ENCODE data around the gene G3BP1.
A peak's percentile ranks its signal among the peaks of the same experiment; 100 is the strongest.
"Not testable (repeated sequence)": the region's sequence is repeated elsewhere in the genome, so short reads cannot be mapped to it uniquely, and the experiment has no call there.

Gene G3BP1

DNA sequence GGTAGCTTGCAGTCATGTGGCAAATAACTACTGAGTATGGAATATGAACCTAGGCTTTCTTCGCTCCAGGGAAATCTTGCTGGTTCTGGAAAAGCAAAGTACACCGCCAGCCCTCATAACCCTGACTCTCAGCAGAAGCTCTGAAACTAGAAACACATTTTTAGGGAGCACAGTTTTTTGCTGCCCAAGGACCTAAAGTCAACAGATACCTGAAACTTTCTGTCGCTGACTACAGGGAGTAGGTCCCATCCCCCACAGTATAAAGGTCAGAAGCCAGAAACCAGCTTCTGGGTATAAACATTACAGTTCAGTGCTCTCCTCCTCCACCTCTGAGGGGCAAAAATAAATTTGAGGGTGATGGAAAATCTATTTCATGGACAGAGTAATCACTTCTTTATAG is 16.4 kb upstream of the G3BP1 start:
- no peak for DNase-seq (ENCODE audit: low read depth)

DNA sequence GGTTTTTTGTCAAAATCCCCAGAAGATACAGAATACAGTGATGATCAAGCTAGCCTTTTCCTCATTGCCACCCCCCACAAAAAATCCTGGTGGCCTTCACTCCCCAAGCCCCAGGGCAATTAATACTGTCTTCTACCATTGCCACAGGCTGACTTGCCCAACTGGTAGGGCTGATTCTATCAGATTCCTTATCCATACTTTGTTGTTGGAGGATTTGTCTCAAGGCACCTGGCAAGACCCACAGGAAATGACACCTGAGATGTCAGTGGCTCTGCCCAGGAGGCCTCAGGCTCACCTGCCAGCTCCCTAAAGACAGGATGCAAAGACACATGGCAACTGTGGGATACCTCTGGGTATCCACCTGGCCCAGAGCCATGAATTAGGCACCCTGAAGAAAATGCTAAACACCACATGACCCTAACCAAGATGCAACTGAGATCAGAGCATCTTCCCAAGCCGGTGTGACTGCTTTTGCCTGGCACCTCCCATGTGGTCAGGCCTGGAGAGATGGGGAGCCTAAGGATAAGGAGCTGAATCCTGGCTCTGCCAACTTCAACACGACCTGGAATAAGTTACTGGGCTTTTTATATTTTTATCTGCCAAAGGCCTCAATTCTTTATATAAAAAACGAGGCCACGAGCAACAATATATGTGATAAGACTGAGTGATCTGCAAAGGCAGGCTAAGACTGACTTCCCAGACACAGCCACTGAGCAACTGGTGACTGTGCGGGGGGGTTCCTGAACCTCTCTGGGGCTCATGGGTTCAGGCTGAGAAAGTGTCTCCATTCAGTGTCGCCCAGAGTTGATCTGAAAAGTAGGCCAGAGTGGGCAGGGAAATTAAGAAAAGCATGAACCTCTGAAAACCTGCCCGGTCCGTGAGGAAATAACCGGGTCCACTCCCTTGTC is 14.3 kb upstream of the G3BP1 start:
- no peak for DNase-seq (ENCODE audit: low read depth)

DNA sequence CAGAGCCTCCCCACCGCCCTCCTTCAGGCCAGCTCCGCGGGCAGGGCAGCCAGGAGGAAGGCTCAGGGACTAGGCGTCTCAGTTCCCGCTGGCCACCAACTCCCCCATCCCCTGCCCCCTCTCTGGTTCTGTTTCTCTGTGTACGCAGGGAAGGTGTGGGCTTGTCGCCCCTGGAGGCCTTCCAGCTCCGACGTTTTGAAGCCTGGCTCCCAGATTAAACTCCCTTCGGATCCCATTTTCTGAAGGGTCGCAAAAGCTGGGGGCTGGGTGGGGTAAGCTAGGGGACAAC is 13.7 kb upstream of the G3BP1 start:
- DNase-seq (ENCODE audit: low read depth): no peak

DNA sequence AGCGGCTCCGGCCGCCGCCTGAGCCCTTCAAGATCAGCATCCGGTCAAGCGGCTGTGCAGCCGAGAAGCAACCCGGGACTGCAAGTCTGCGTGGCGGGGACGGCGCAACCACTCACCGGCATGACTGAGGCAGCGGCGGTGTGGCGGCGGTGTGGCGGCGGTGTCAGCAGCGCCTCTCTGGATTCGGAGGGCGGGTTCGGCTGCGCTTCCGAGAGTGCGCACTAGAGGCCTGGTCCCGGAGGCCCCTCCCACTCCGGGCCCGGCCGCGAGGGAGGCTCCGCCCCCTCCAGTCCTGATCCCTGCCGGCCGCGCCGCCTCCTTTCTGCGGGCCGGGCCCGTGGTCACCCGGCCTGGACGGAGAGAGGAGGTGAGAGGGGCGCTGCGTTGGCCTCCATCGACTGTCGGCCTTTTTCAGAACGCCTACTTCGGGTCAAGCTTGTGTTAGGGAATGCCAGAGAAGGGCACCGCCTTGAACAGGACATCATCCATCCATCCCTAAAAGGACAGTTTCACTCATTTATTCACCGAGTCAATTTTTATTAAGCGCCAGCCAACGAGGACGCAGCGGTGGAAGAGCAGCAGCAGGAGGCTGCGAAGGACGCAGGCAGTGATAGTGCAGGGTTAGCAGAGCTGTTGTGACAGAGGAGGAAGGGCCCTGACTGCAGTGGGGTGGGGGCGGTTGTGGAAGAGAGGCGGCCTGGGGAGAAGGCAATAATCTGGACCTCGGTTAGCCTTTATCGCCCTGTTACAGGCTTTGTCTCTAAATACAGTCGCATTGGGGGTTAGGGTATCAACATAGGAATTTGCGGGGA is 13.1 kb upstream of the G3BP1 start, which contains the start of gene ATOX1:
Gene ATOX1 (minus strand): TSS at position 202 of the 812 bp plus-strand sequence. CDS start 80 bp downstream, at position 122.
- DNase-seq (ENCODE audit: low read depth): peak; percentile 84

DNA sequence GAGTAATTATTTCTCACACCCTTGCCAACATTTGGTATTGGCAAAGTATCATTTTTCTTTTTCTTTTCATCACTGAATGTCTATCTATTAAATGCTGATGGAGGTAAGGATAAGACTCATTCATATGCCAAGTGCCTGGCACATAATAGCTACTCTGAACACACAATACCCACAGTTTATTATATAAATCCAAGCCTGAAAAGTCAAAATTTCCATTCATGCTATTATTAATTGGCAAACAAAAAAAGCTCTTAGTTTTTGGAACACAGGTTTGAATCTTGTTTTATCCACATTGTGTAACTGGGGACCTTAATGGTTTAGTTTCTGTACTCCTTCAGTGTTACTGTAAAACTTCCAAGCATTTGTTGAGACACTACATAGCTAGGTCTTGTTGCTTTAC is 7.0 kb upstream of the G3BP1 start:
- DNase-seq (ENCODE audit: low read depth): no peak

DNA sequence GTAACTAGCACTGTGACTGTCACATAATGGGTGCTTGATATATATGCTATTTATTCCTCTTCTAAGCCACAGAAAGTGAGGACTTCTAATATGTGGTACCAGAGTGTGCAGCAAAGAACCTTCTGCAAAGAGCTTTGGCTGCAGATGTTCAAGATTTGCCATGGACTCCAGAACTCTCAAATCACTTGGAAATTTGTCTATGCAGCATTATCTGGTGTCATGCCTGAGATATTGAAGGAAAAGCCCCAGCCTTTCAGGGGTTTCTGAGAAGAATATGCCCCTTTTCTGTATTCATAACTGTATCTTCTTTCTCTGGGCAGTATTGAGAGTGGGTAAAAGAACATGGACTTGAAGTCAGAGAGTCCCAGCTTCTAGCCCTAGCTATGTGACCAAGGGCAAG is 4.8 kb upstream of the G3BP1 start:
- no peak for DNase-seq (ENCODE audit: low read depth)

DNA sequence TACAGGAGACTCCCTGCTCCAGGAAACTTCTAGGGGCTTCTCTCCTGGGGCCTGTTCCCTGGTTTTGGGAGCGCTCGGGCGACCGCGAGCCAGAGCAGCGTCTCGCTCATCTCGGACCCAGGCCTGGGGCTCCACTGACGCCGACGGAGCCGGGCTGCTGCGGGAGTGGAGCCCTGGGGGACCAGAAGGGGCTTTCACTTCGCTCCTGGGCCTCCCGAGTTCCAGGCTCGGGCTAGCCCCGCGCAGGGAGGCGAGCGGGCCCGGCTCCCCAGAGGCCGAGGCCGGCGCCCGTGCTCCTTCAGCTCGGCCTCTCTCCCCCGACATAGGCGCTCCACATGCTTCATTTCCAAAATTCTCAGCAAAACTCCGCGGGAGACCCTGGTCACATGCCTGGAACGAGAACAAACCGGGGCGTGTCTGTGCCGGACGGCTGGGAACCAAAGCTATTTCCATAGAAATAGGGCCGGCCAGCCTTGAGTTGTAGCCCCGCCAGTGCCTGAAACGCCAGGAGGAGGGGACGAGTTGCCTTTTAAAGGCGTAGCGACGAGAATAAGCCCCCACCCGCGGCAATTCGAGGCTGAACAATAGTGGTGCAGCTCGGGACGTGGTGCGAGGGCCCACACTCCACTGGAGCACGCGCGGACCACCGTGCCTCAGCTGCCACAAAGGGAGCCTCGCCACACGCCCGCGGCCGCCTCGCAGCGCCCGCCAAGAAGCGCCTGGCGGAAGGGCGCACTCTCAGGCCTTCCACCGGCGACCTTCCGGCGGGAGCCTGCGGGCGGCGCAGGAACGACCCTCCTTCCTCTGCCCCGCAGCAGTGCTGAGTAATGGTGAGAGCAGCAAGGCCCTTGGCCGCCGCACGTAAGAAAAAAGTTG is 1.1 kb upstream of the G3BP1 start:
- DNase-seq (ENCODE audit: low read depth): no peak

DNA sequence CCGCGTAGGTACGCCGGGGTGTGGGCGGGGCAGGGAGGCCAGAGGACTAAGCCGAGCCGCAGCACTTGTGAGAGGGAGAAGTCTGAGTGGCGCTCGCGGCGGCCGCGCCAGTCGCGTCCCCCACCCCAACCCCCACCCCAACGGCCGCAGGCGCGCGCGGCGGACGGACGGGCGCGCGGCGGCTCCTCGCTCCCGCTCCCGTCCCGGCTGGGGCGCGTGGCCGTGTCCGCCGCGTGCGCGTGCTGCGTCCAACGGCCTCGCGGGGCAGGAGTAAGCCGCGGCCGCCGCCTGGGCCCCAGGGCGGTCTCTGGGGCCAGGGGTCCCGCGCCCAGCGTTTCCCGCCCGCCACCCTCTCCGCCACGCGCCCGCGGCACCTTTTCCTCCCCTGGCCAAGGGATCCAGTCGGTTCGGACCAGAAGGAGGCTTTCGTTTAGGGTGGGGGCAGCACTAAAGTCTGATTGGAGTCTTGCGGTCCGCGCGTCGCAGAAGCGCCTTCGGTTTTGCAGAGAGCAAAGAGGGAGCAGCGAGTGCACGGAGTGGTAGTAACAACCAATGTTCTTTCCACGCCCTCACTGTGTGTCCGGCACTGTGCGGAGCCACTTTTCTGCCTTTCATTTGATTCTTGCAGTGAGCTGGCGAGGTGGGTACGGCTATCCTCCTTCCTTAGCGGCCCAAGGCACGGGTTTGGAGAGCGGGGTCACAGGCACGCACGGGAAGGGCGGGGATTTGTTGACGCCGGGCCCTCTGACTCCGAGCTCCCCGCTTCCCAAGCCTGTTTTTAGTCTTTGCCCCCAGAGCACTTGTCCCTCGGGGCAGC is 483 bp downstream of the G3BP1 start:
- no peak for DNase-seq (ENCODE audit: low read depth)

DNA sequence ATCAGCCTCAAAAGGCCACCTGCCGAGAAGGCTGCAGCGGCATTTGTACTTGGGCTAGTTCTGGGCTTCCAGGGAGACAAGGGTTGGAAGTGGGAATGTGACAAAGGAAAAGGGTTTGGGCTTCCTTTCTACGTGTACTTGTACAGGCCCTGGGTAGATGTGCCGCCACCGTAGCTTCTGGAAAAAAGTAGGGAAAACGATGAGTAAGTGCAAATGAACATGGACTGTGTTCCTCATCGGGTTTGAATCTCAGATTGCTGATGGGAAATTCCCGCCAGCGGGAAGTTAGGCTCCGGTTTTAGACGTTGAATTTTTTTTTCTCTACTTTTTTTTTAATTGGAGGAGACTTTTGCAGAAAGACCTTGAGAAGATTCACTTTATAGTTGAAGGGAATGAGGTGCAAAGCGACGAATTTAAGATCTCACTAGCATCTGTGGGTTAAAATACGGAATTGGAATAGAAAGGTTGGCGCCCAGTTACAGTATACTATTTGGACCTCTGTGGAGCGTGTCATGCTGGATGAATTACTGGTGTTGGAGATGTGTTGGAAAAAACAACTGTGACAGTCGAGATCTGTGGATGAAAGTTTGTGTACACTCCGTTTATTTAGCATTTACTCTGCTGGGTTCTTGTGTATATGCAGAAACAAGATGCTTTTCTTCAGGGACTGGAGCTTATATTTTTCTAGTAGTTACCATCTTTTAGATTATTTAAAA is 1.2 kb downstream of the G3BP1 start:
- DNase-seq (ENCODE audit: low read depth): no peak

DNA sequence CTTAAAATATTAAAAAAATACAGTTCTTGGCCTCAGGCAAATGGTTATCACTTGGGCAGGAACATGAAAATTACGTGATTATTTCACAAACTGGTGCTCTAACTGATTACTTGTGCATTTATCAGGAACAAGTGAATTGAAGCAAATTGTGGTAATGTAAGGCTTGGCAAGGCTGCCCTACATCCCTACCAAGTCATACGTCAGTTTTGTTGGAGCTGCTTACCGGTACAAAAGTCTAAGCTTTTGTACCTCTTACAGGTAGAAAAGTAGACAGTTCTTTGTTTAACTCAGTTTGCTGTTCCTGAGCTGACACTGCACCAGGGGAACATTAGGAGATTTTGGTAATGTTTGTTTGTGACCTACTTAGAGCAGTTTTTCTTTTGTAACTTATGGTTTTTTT is 2.2 kb downstream of the G3BP1 start:
- no peak for DNase-seq (ENCODE audit: low read depth)

DNA sequence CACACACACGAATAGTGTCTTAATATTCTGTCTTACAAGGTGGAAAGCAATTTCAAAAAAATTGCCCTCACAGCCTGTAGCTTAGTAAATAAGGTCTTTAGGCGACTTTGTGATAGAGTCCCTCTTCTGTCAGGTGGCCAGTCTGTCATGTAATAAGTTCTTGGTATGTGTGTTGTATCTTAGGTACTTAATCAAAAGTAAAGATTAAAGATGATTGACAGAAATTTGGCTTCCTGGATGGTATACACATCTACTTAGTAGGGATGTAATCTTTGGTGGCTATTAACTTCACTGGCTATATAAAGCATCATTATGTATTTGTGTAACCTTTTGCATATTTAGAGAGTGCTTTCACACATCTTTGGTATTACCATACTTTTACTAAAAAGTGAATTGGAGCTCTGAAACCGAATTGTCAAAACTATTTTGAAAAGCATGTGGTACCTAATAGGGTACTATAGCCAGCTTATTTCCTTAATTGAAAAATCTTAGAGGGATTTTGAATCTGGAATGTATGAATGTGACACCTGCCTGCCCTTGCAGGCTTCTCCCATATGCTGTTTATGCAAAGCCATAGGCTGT is 3.4 kb downstream of the G3BP1 start:
- DNase-seq (ENCODE audit: low read depth): no peak

DNA sequence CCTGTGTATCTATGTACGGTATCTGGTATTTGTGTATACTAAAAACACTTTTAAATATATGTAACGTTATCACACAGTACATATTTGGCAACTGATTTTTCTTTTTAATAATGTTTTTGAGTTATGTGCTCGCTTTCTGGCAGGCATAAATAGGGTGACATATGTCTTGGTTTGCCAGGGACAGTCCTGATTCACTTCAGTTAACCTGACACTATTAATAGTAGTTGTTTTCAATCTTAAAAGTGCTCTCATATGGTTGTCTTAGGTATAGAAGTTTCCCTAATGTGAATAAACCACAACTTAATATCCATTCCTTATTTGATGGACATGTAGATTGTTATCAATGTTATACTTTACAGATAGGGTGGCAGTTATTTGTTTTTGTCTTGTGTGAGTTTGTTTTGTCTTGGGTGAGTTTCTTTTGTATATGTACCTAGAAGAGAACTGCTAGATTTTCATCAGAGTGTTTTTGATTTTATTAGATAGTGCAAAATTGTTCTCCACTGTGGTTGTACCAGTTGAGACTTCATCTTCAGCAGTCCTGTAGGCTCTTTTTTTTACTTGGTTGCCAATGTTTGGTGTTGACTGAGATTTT is 7.9 kb downstream of the G3BP1 start:
- DNase-seq (ENCODE audit: low read depth): no peak

DNA sequence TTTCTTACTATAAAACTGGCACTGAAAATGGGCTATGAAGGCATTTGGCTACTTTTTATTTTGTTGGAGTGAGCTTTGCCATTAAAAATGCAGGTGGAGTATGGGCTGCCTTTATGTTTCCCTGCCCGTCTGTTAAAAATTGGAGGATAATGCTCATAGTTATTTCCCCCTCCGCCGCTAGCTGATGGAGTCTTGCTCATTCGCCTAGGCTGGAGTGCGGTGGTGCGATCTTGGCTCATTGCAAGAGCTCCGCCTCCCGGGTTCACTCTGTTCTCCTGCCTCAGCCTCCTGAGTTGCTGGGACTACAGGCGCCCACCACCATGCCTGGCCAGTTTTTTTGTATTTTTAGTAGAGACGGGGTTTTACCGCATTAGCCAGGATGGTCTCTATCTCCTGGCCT is 8.6 kb downstream of the G3BP1 start:
- DNase-seq (ENCODE audit: low read depth): no peak

DNA sequence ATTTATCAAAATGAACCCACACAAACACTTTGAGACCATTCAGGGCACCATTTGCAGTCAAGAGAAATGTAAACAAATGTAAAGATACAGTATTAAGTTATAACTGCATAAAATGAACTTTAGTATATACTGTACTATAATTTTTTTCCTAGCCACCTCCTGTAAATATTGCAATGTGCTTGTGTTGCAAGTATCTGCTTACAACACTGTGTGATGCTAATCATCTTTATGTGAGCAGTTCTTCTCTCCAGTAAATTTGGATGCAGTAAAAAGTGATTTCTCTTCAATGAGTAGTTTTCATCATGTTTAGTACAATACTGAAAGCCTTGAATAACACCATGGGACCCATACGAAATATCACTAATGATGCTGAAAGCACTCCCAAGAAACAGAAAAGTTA is 9.4 kb downstream of the G3BP1 start:
- DNase-seq (ENCODE audit: low read depth): no peak

DNA sequence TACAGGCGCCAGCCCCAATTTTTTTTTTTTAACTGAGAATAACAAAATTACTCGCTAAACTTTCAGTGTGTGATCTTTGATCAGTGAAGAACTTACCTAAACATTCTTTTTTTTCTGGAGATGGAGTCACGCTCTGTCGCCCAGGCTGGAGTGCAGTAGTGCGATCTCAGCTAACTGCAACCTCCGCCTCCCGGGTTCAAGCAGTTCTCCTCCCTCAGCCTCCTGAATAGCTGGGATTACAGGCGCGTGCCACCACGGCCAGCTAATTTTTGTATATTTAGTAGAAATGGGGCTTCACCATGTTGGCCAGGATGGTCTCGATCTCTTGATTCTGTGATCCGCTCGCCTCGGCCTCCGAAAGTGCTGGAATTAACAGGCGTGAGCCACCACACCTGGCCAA is 11.9 kb downstream of the G3BP1 start:
- DNase-seq (ENCODE audit: low read depth): not testable (repeated sequence)

DNA sequence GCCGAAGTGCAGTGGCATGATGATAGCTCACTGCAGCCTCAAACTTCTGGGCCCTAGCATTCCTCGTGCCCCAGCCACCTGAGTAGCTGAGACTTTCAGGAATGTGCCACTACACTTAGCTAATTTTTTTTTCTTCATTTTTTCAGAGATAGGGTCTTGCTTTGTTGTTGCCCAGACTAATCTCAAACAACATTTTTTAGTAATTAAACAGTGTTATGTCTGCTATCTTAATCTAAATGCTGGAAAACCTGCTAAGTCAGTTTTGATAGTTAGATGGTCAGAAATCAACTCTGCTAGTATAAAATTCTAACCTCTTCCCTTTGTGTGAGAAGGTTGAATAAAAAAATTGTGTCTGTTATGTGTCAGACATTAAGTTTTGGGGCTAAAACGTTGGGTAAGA is 12.4 kb downstream of the G3BP1 start:
- no peak for DNase-seq (ENCODE audit: low read depth)

DNA sequence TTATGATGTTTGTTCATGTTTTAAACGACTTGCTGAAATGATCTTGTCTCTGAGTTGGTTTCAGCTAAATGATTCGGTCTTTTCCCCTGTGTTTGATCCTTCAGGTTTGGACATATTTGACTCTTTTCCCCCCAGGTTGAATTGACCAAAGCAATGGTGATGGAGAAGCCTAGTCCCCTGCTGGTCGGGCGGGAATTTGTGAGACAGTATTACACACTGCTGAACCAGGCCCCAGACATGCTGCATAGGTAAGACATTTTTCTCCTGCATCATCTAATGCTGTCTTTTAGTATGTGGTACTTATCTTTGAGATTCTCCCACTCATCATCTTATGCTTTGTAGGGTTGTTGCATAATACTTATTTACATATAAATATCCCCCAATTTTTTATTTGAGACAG is 14.7 kb downstream of the G3BP1 start:
- DNase-seq (ENCODE audit: low read depth): no peak

DNA sequence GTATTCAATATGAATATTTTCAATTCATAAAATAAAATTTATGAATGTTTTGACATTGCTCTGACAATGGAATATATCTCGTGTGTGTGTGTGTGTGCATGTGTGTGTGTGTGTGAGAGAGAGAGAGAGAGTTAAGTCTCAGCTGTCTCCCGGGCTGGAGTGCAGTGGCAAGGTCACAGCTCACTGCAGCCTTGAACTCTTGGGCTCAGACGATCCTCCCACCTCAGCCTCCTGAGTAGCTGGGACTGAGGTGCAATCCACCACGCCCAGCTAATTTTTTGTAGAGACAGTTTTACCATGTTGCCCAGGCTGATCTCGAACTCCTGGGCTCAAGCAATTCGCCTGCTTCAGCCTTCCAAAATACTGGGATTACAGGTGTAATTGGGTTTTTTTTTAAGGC is 16.1 kb downstream of the G3BP1 start:
- DNase-seq (ENCODE audit: low read depth): no peak

DNA sequence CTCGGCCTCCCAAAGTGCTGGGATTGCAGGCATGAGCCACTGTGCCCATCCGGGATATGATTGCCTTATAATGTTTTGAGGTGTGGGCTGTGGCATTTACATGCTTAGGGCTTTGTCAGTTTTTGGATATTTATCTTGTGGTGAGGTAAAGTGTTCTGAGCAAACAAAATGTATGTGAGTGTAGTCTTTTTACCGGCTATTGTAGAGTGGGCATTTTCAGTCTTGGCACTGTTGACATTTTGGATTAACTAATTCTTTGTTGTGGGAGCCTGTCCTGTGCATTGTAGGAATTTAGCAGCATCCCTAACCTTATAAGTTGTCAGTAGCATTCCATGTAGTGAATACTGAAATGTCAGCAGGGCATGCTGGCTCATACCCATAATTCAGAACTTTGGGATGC is 21.6 kb downstream of the G3BP1 start:
- DNase-seq (ENCODE audit: low read depth): no peak

DNA sequence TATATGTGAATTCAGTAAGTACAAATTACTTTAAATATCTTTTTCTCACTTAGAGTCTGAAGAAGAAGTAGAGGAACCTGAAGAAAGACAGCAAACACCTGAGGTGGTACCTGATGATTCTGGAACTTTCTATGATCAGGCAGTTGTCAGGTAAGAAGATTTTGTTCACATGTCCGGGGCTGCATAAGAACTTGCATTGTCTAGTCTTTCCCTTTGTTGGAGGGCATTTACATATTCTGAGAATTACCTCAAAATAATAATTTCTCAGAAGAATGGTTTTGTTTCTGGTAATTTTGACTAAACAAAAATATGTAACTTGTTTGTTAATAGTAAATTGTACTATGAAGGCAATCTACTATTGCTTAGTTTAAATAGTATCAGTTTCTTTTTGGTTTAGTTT is 23.7 kb downstream of the G3BP1 start:
- DNase-seq (ENCODE audit: low read depth): no peak

Measured in activated T-helper 1 cell treated with Interleukin-2 at 50 U/mL for 16 hours (primary cell).